ENCODE data around the gene GPR101.

The GPR101 gene

GRCh38 chrX:137040113-137040794 is 6.5 kb upstream of the GPR101 start:
- H3K4me3 ChIP-seq (ENCODE audit: low read length), result no peak overlapping the region
- no peak for DNase-seq (ENCODE audit: low read depth)
- TF ChIP-seq CTCF (conservative IDR thresholded peaks at IDR 0.05; ENCODE audit: low read depth, low read length), result no peak

- no peak for TF ChIP-seq CTCF (conservative IDR thresholded peaks at IDR 0.05; ENCODE audit: low read depth, low read length)
- DNase-seq (ENCODE audit: low read depth), result no peak
- no peak overlapping the region for H3K4me3 ChIP-seq (ENCODE audit: low read length)
Measured at GRCh38 chrX:137034508-137034872, 695 bp upstream of the GPR101 start.

- TF ChIP-seq CTCF (conservative IDR thresholded peaks at IDR 0.05; ENCODE audit: low read depth, low read length), result no peak
- H3K4me3 ChIP-seq (ENCODE audit: low read length), result no peak overlapping the region
- no peak for DNase-seq (ENCODE audit: low read depth)
Measured at GRCh38 chrX:137032841-137033773, 688 bp downstream of the GPR101 start.

GRCh38 chrX:137032341-137032694 is 1.5 kb downstream of the GPR101 start:
- TF ChIP-seq CTCF (conservative IDR thresholded peaks at IDR 0.05; ENCODE audit: low read depth, low read length), result no peak
- DNase-seq (ENCODE audit: low read depth), result no peak
- H3K4me3 ChIP-seq (ENCODE audit: low read length), result no peak overlapping the region

GRCh38 chrX:137031517-137032340 is 2.1 kb downstream of the GPR101 start:
- no peak for DNase-seq (ENCODE audit: low read depth)
- H3K4me3 ChIP-seq (ENCODE audit: low read length), result peak overlapping the region; percentile 32

GRCh38 chrX:137031039-137031438 is 2.8 kb downstream of the GPR101 start:
- no peak overlapping the region for H3K4me3 ChIP-seq (ENCODE audit: low read length)
- no peak for TF ChIP-seq CTCF (conservative IDR thresholded peaks at IDR 0.05; ENCODE audit: low read depth, low read length)
- DNase-seq (ENCODE audit: low read depth), result no peak

More at GRCh38 chrX:137031517-137032340, 2.1 kb downstream of the GPR101 start:
- no peak for TF ChIP-seq CTCF (conservative IDR thresholded peaks at IDR 0.05; ENCODE audit: low read depth, low read length)
